Upper lobe of left lung (tissue), 4 donors: ENCODE results near the gene KIF6.

Experiments used
- CTCF ChIP-seq, 6 experiments: fragments of 450-650 bp in 4 of 6; fragments of 200-600 bp in 2 of 6; sonication (generic) in 2 of 6; IDR thresholded peaks; one replicate each; pipeline ENCODE4 v1.5.1; 2016 to 2019; ENCODE audit warnings: antibody characterized with exemption in 6 of 6
- EP300 ChIP-seq, 4 donors: sonication (generic); formaldehyde crosslinking; IDR thresholded peaks; one replicate each; pipeline ENCODE4 v1.5.1; 2017; ENCODE audit warnings: antibody characterized with exemption in 4 of 4, control low read depth in 2 of 4
- POLR2A ChIP-seq, 4 donors: fragments of 450-650 bp; IDR thresholded peaks; one replicate each; pipeline ENCODE4 v1.5.1; 2016 to 2017; ENCODE audit warnings: antibody characterized with exemption in 4 of 4, mild to moderate bottlenecking in 2 of 4

DNA sequence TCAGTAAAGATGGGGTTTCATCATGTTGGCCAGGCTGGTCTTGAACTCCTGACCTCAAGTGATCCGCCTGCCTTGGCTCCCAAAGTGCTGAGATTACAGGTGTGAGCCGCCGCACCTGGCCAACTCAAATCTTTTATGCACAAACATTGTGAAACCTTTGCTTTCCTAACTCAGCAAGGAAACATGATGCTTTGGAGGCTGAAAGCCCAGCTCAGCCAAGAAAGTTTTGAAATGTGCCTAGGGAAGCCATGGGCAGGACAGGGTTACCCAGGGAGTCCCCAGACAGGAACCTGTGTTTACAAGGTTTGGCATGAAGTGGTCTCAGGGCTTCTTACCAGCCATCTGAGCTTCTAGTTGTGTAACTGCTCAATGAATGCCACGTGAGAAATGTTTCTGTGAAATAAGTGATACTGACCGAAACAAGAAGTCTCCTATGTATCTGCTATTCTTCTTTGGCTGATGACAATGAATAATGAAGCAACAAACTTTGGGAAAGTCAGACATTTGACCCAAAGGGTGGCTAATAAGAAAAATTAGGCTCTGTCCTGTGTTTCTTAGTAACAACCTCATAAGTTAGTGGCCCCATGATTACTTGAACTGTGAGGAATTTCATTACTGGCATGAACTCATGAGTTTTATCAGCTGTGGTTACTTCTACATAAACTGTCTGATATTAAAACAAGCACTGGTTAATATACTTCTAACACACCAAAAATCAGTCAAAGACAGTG lies 163.5 kb downstream of the KIF6 start:
- TF ChIP-seq CTCF (IDR thresholded peaks at IDR 0.05) (no peak), POLR2A (IDR thresholded peaks at IDR 0.05) (no peak), EP300 (IDR thresholded peaks at IDR 0.05) (no peak)
